K562 (cell line): ENCODE measurements around the gene ESPN. TPM values are rescaled to one million over a fixed set of nuclear protein-coding genes. Genes with fewer than 3 reads are reported as not detected.

Source experiments
- ARID2 ChIP-seq: fragments of 450-650 bp; IDR thresholded peaks from 2 replicates; pipeline ENCODE4 v1.6.1; 2017; ENCODE audit warnings: antibody characterized with exemption, mild to moderate bottlenecking
- DDX20 ChIP-seq: fragments of 450-650 bp; IDR thresholded peaks from 2 replicates; pipeline ENCODE4 v1.6.1; 2016; ENCODE audit warnings: missing genetic modification characterization, low read depth, mild to moderate bottlenecking, missing compliant biosample characterization, moderate library complexity
- ELF1 ChIP-seq: fragments of 200-800 bp; sonication (Bioruptor generic); IDR thresholded peaks from 2 replicates; pipeline ENCODE4 v1.6.1; 2016; ENCODE audit warnings: missing genetic modification characterization, missing compliant biosample characterization
- FUS ChIP-seq: fragments of 200-400 bp; formaldehyde crosslinking; optimal IDR thresholded peaks from 2 replicates; pipeline ENCODE3; 2017; ENCODE audit warnings: low read depth, low read length
- HDAC3 ChIP-seq: fragments of 450-650 bp; IDR thresholded peaks from 2 replicates; pipeline ENCODE4 v1.6.1; 2018; ENCODE audit warnings: borderline replicate concordance, mild to moderate bottlenecking, moderate library complexity; ENCODE audit not compliant: partially characterized antibody
- JUN ChIP-seq, 2 experiments: sonication (generic) in 1 of 2; formaldehyde crosslinking in 1 of 2; IDR thresholded peaks; 2 replicates each; pipeline versions ENCODE4 v1.6.1 to v1.8.0; 2012 to 2022; ENCODE audit warnings: borderline replicate concordance in 2 of 2, mild to moderate bottlenecking in 2 of 2, improper control_type of control experiment in 1 of 2, low read depth in 1 of 2, low read length in 1 of 2, missing genetic modification reagents in 1 of 2
- KDM1A ChIP-seq, 2 experiments: fragments of 450-650 bp; IDR thresholded peaks; 2 replicates each; pipeline ENCODE4 v1.6.1; 2016; ENCODE audit warnings: mild to moderate bottlenecking in 2 of 2
- RAD21 ChIP-seq, 2 experiments: fragments of 250-450 bp in 1 of 2; fragments of 450-650 bp in 1 of 2; sonication (Bioruptor Pico) in 1 of 2; formaldehyde crosslinking in 1 of 2; IDR thresholded peaks in 1 of 2; conservative IDR thresholded peaks in 1 of 2; 2 replicates each; pipeline versions ENCODE4 v1.4.0 to v1.8.0; 2020 to 2022; ENCODE audit warnings: mild to moderate bottlenecking in 2 of 2, moderate library complexity in 1 of 2
- RAD51 ChIP-seq: fragments of 450-650 bp; IDR thresholded peaks from 2 replicates; pipeline ENCODE4 v1.7.1; 2016; ENCODE audit warnings: low read depth, mild to moderate bottlenecking, borderline replicate concordance
- RNF219 ChIP-seq: fragments of 250-450 bp; sonication (Bioruptor Pico); IDR thresholded peaks from 2 replicates; pipeline ENCODE4 v1.5.0; 2022; ENCODE audit warnings: mild to moderate bottlenecking
- SIN3B ChIP-seq: fragments of 450-650 bp; IDR thresholded peaks from 2 replicates; pipeline ENCODE4 v1.6.1; 2017; ENCODE audit warnings: low read depth, mild to moderate bottlenecking, moderate library complexity
- ZNF134 ChIP-seq: fragments of 250-450 bp; sonication (Bioruptor Pico); conservative IDR thresholded peaks from 2 replicates; pipeline ENCODE4 v1.4.0; 2020
- ZNF347 ChIP-seq: fragments of 450-650 bp; formaldehyde crosslinking; IDR thresholded peaks from 2 replicates; pipeline ENCODE4 v1.4.0; 2020; ENCODE audit warnings: low read depth, mild to moderate bottlenecking, moderate library complexity
- polyA plus RNA-seq, 8 experiments: library from polyadenylated mRNA; depleted of rRNA in 4 of 8; stranded (reverse) in 5 of 8; unstranded in 3 of 8; fragments of >200 nt; fragmentation: Nextera tagmentation in 2 of 8; fragmentation: Illumina TruSeq in 1 of 8; extraction: Ambion mirVana in 2 of 8; extraction: Trizol in 1 of 8; gene quantifications; 2 replicates each; pipeline versions ENCODE4 v1.2.1 to v1.2.3, GENCODE V29; 2011 to 2014; ENCODE audit warnings: inconsistent platforms in 1 of 8, missing spikeins in 1 of 8
- total RNA-seq, 7 experiments: library from RNA; depleted of rRNA in 6 of 7; stranded (reverse); fragments of >200 nt in 6 of 7; fragmentation: Illumina TruSeq in 2 of 7; extraction: Trizol in 2 of 7; gene quantifications; 2 replicates each; pipeline versions ENCODE4 v1.2.1 to v1.2.3, GENCODE V29; 2011 to 2021; ENCODE audit warnings: low replicate concordance in 1 of 7
- TF ChIP-seq, protein P1 (sequence below): IDR thresholded peaks from 2 replicates; pipeline ENCODE4 v1.6.1; 2011; ENCODE audit warnings: borderline replicate concordance, low read depth, mild to moderate bottlenecking, moderate library complexity, low read length; ENCODE audit not compliant: insufficient read depth, poor library complexity, severe bottlenecking
- TF ChIP-seq, protein P2 (sequence below): fragments of 250-450 bp; sonication (Bioruptor Pico); IDR thresholded peaks from 2 replicates; pipeline ENCODE4 v1.8.0; 2021; ENCODE audit warnings: moderate library complexity, mild to moderate bottlenecking, inconsistent platforms
- TF ChIP-seq, protein P3 (sequence below): sonication (generic); formaldehyde crosslinking; IDR thresholded peaks from 2 replicates; pipeline ENCODE4 v1.8.0; 2022; ENCODE audit warnings: mild to moderate bottlenecking, missing genetic modification reagents, borderline replicate concordance
- TF ChIP-seq, protein P4 (sequence below): fragments of 450-650 bp; conservative IDR thresholded peaks from 2 replicates; pipeline ENCODE4 v1.6.1; 2016; ENCODE audit warnings: missing genetic modification characterization, low read depth, mild to moderate bottlenecking, missing compliant biosample characterization, moderate library complexity

Gene ESPN
- total and polyA plus RNA-seq, 9 of the 15 experiments (the other 6 are each of a cell fraction or from before 2014, with no cell fraction given): 0.07 to 1.2 (median 0.45) TPM; not detected in 3

GRCh38 chr1:6414443-6414844, 10.1 kb upstream of the ESPN start (continued):
- TF ChIP-seq, protein P1, sequence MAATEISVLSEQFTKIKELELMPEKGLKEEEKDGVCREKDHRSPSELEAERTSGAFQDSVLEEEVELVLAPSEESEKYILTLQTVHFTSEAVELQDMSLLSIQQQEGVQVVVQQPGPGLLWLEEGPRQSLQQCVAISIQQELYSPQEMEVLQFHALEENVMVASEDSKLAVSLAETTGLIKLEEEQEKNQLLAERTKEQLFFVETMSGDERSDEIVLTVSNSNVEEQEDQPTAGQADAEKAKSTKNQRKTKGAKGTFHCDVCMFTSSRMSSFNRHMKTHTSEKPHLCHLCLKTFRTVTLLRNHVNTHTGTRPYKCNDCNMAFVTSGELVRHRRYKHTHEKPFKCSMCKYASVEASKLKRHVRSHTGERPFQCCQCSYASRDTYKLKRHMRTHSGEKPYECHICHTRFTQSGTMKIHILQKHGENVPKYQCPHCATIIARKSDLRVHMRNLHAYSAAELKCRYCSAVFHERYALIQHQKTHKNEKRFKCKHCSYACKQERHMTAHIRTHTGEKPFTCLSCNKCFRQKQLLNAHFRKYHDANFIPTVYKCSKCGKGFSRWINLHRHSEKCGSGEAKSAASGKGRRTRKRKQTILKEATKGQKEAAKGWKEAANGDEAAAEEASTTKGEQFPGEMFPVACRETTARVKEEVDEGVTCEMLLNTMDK: no peak
- TF ChIP-seq, protein P2, sequence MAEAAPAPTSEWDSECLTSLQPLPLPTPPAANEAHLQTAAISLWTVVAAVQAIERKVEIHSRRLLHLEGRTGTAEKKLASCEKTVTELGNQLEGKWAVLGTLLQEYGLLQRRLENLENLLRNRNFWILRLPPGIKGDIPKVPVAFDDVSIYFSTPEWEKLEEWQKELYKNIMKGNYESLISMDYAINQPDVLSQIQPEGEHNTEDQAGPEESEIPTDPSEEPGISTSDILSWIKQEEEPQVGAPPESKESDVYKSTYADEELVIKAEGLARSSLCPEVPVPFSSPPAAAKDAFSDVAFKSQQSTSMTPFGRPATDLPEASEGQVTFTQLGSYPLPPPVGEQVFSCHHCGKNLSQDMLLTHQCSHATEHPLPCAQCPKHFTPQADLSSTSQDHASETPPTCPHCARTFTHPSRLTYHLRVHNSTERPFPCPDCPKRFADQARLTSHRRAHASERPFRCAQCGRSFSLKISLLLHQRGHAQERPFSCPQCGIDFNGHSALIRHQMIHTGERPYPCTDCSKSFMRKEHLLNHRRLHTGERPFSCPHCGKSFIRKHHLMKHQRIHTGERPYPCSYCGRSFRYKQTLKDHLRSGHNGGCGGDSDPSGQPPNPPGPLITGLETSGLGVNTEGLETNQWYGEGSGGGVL: no peak
- TF ChIP-seq, protein P3, sequence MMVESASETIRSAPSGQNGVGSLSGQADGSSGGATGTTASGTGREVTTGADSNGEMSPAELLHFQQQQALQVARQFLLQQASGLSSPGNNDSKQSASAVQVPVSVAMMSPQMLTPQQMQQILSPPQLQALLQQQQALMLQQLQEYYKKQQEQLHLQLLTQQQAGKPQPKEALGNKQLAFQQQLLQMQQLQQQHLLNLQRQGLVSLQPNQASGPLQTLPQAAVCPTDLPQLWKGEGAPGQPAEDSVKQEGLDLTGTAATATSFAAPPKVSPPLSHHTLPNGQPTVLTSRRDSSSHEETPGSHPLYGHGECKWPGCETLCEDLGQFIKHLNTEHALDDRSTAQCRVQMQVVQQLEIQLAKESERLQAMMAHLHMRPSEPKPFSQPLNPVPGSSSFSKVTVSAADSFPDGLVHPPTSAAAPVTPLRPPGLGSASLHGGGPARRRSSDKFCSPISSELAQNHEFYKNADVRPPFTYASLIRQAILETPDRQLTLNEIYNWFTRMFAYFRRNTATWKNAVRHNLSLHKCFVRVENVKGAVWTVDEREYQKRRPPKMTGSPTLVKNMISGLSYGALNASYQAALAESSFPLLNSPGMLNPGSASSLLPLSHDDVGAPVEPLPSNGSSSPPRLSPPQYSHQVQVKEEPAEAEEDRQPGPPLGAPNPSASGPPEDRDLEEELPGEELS: no peak
- TF ChIP-seq KDM1A (IDR thresholded peaks at IDR 0.05) (no peak), DDX20 (tag) (no peak), RNF219 (CRISPR knock-in tag) (no peak), ELF1 (tag) (no peak), RAD51 (peak; percentile 55; the same call in 1 of the 2 replicates), ZNF347 (CRISPR knock-in tag) (no peak), JUN (IDR thresholded peaks at IDR 0.05; ENCODE audit: borderline replicate concordance, low read depth, low read length) (0 out of 2 replicates have a peak, but pooled peaks have one; percentile 9), JUN (CRISPR knock-in tag; IDR thresholded peaks at IDR 0.05; ENCODE audit: borderline replicate concordance) (no peak), RAD21 (CRISPR knock-in tag; conservative IDR thresholded peaks at IDR 0.05 in 1 of 2, IDR thresholded peaks at IDR 0.05 in 1 of 2) (peak in 1 of 2 experiments; percentile 46; a peak in 2 of 4 replicates), SIN3B (no peak), HDAC3 (no peak), FUS (no peak), ARID2 (no peak), ZNF134 (CRISPR knock-in tag) (no peak)
- TF ChIP-seq, protein P4, sequence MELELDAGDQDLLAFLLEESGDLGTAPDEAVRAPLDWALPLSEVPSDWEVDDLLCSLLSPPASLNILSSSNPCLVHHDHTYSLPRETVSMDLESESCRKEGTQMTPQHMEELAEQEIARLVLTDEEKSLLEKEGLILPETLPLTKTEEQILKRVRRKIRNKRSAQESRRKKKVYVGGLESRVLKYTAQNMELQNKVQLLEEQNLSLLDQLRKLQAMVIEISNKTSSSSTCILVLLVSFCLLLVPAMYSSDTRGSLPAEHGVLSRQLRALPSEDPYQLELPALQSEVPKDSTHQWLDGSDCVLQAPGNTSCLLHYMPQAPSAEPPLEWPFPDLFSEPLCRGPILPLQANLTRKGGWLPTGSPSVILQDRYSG: no peak
